HPDE6-E6E7 (cell line): ENCODE data around the gene GLB1L.
"Not testable (repeated sequence)": the region's sequence is repeated elsewhere in the genome, so short reads cannot be mapped to it uniquely, and the experiment has no call there.

Experiments
- DNase-seq: peaks from one replicate; pipeline ENCODE4 v3.0.0; 2011; ENCODE audit warnings: missing footprints; ENCODE audit errors: extremely low spot score

Gene GLB1L

GRCh38 chr2:219245148-219245898 lies at the start of gene GLB1L, which contains the start of gene STK16:
Gene GLB1L (minus strand): TSS chr2:219245444. CDS start chr2:219243573, 1,871 bp downstream.
Gene STK16 (plus strand): TSS chr2:219245479. CDS start chr2:219246000, 521 bp downstream.
- peak; percentile 88 for DNase-seq

GRCh38 chr2:219294356-219295351 lies 49.4 kb upstream of the GLB1L start:
- peak; percentile 83 for DNase-seq

DNA sequence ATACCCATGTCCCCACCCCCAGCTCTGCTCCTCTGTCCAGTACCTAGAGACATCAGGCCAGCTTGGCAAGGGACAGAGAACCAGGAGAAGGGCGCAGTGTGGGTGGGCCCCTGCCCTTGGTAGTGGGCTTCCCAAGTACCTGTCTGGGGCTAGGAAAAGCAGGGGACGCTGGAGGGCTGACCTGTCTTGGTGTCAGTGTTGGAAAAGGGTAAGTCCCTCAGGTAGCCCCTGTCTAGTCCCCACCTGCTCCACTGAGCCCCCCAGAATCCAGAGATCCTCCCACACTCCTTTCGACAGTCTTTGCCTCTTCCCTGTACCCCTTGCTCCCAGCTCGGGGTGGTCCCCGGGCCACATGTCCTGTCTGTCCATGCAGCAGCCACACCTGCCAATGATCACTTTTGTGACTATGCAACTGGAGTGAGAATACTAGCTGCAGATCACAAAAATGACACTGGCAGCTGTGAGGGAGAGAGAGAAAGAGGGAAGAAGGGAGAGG lies 48.5 kb upstream of the GLB1L start:
- DNase-seq = no peak

- DNase-seq = no peak
Observed at GRCh38 chr2:219292616-219293015, 47.4 kb upstream of the GLB1L start.

GRCh38 chr2:219291910-219292490 lies 46.8 kb upstream of the GLB1L start:
- no peak for DNase-seq

DNA sequence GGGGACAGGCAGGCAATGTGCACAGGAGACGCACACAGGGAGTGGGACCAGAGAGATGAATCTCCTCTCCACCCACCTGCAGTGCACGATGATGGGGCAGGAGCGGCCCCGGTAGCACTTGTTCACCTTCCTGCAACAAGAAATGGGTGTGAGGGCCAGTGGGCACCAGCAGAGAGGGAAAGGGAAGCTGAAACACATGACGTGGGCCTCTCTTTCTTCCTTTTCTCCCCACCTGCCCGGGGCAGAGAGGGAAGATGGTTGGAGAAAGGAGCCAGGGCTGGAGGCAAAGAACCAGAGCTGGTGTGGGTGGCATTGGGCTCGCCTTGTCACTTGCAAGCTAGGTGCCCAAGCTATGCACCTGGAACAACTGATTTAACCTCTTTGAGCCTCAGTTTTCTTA lies 46.1 kb upstream of the GLB1L start:
- DNase-seq = no peak

DNA sequence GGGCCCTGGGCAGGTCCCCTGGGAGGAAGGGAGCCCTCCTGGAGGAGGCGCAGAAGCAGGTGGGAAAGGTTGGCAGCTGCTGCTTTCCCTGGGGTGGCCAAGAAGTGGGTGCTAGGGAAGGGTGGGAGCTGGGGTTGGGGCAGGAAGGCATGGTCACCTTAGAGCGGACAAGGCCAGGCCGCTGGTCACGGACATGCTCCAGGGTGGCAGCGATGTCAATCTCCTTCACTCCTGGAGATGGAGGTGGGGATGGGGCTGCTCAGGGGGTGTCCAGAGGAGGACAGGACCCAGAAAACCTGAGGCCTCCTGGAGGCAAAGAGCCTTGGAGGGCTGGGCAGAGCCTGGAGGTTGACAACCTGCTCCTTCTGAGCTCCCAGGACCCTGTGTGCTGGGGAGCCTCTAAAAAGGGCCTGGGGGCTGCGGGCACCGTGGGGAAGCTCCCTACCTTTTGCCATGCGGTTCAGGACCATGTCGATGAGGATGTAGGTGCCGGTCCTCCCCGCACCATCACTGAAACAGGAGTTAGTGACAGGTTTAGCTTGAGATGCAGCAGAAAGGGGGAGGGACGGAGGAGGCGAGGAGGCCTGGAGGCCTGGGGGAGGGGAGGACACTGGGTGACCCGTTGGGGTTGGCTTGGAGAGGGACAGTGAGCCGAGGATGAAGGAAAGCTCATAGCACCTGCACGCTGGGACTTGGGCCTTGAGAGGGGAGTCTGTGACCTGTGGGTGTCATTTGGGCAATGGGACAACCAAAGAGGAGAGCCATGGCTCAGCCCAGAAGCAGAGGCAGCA lies 45.3 kb upstream of the GLB1L start:
- no peak for DNase-seq

- peak; percentile 52 for DNase-seq
Observed at GRCh38 chr2:219289537-219290361, 44.5 kb upstream of the GLB1L start.

- no peak for DNase-seq
Observed at GRCh38 chr2:219289195-219289536, 43.9 kb upstream of the GLB1L start.

GRCh38 chr2:219287580-219288265 lies 42.5 kb upstream of the GLB1L start:
- DNase-seq = no peak

DNA sequence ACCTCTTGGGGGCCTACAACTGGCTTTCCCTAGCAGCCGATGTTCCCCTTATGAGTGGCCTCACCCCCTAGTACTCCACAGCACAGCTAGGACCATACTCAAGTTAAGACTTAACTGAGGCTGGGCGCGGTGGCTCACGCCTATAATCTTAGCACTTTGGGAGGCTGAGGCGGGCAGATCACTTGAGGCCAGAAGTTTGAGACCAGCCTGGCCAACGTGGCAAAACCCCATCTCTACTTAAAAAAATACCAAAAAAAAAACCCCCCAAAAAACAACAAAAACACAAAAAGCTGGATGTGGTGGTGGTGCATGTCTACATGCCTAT lies 41.8 kb upstream of the GLB1L start:
- not testable (repeated sequence) for DNase-seq

GRCh38 chr2:219286436-219287115 lies 41.3 kb upstream of the GLB1L start:
- DNase-seq = peak; percentile 66

DNA sequence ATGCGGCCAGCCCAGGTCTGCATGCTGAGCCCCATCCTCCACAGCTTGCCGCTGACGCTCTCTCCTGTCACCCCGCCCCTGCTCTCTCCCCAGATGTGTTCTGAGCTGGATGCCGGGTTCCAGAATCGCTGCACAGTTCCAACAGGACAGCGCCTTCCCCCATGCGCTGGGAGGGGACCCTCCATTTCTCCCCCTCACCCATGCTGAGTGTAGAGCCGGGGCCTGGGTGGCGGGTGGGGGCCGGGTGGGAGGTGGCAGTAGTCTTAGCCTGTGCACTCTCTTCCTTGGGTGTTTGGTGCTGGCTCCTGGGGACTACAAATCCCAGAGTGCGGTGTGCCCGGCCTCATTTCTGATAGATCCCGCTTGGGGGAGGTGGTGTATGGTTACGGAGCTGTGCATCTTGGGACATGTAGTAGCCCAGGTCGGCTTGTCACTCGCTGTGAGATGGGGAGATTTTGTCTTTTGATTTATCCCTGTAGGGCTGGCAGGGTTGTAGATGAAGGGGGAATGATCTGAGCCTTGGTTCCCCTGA lies 40.7 kb upstream of the GLB1L start:
- peak; percentile 94 for DNase-seq

GRCh38 chr2:219285373-219285735 lies 40.1 kb upstream of the GLB1L start:
- DNase-seq = no peak

DNA sequence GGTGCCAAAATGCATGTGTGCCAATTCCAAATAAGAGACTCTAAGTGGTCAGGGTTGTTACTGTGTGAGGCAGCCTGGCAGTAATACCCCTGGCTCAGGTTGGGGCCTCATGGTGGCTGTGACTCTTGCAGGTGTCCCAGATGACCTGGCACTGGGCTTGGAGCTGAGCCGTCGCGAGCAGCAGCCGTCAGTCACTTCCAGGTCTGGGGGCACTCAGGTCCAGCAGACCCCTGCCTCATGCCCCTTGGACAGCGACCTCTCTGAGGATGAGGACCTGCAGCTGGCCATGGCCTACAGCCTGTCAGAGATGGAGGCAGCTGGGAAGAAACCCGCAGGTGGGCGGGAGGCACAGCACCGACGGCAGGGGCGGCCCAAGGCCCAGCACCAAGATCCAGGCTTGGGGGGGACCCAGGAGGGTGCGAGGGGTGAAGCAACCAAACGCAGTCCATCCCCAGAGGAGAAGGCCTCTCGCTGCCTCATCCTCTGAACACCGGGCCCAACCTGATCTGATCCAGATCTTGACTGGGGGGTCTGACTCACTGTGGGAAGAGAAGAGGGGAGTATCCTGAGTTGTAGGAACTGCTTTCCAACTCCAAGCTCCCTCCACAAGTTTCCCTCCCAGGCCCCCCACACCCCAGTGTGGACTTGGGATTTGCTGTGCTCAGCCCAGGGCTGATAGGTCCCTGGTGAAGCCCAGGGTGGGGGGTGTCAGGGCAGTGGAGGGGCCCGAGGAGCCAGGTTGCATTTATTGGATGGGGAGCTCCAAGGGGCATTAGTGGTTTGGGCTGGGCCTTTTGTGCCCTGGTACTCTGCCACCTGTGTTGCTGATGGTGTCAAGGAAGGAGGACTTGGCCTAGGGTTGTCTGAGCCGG lies 39.5 kb upstream of the GLB1L start:
- no peak for DNase-seq

DNA sequence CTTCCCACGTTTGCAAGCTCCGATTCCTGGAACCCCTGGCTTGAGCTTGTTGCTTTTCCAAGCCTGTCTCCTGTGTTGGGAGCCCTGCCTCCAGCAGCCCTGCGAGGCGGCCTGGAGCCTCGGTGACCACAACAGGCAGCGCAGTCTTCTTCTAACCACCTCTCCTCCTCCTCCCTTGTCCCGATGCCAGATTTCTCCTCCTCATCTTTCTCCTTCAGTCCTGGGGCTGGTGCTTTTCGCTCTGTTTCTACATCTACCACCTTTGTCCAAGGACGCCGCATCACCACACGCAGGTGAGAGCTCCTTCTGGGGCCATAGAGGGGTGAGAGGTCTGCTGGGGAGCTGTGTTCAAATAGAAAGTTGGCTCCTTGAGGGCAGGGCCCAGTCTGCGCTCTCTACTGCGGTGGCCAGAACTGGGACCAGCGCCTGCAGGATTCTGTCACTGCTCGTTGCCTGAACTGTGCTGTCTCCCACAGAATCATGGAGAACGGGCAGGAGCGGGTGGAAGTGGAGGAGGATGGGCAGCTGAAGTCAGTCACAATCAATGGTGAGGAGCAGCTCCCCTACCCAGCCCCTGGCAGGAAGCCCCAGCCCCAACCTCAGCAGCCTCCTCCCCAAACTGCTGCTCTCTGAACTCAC lies 37.8 kb upstream of the GLB1L start:
- no peak for DNase-seq

- no peak for DNase-seq
Observed at GRCh38 chr2:219282375-219282774, 37.1 kb upstream of the GLB1L start.

- no peak for DNase-seq
Observed at GRCh38 chr2:219281588-219281987, 36.3 kb upstream of the GLB1L start.
